ENCODE measurements around the gene WDR82. TPM values are rescaled to one million over a fixed set of nuclear protein-coding genes. Genes with fewer than 3 reads are reported as not detected.
A peak's percentile ranks its signal among the peaks of the same experiment; 100 is the strongest.
"Not testable (repeated sequence)": the region's sequence is repeated elsewhere in the genome, so short reads cannot be mapped to it uniquely, and the experiment has no call there.

Gene WDR82
- total RNA-seq, 1 donor from 2014 or later = 49.2 TPM

DNA sequence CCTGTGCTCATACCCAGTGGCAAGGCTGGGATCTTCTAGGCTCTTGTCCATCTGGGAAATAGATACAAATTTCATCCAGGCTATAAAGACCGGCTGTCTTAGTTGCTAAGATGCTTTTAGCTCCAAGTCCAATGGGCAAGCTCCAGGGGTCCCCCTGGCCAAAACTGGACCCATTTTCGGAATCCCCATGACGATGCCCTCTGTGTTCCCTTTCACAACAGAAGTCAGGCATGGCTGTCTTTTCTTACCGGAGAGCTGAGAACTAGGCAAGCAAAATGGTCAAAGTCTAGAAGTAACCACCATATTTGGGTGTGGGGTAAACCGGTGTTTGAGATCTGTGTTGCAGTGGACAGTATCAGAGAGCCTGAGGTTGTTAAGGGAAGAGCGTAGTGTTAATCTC is 10.2 kb upstream of the WDR82 start:
- H3K4me3 ChIP-seq = peak overlapping the region; percentile 67
- H3K4me3 Mint-ChIP-seq = peak overlapping the region; percentile 99
- no peak overlapping the region for H3K27ac ChIP-seq
- no peaks in the 10 kb centered on the region for H3K9me3 ChIP-seq (ENCODE audit: low read depth)
- H3K36me3 ChIP-seq = no peaks in the 10 kb centered on the region
- H3K27me3 ChIP-seq = no peaks in the 10 kb centered on the region
- no peaks in the 10 kb centered on the region for H4K20me1 ChIP-seq (ENCODE audit: low read depth)
- DNase-seq (ENCODE audit: low spot score) = no peak
- TF ChIP-seq, protein P1, sequence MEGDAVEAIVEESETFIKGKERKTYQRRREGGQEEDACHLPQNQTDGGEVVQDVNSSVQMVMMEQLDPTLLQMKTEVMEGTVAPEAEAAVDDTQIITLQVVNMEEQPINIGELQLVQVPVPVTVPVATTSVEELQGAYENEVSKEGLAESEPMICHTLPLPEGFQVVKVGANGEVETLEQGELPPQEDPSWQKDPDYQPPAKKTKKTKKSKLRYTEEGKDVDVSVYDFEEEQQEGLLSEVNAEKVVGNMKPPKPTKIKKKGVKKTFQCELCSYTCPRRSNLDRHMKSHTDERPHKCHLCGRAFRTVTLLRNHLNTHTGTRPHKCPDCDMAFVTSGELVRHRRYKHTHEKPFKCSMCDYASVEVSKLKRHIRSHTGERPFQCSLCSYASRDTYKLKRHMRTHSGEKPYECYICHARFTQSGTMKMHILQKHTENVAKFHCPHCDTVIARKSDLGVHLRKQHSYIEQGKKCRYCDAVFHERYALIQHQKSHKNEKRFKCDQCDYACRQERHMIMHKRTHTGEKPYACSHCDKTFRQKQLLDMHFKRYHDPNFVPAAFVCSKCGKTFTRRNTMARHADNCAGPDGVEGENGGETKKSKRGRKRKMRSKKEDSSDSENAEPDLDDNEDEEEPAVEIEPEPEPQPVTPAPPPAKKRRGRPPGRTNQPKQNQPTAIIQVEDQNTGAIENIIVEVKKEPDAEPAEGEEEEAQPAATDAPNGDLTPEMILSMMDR (IDR thresholded peaks at IDR 0.05) = no peak
- TF ChIP-seq EZH2 (IDR thresholded peaks at IDR 0.05) (no peak), EZH2phosphoT487 (IDR thresholded peaks at IDR 0.05) (no peak)
- H3K27ac Mint-ChIP-seq = no peak overlapping the region
- no peaks in the 10 kb centered on the region for H3K9me3 Mint-ChIP-seq
- H3K27me3 Mint-ChIP-seq (ENCODE audit: insufficient read depth, low read depth) = peaks cover 5% of the 10 kb centered on the region
- peaks cover 11% of the 10 kb centered on the region for H3K4me1 Mint-ChIP-seq
- H3K4me1 ChIP-seq = peaks cover 4% of the 10 kb centered on the region
- H3K9ac ChIP-seq = no peak overlapping the region
- H2AFZ ChIP-seq (replicated peaks) = no peak overlapping the region
- H3K79me2 ChIP-seq (ENCODE audit: low read depth) = peaks cover 12% of the 10 kb centered on the region
- H3K36me3 Mint-ChIP-seq = no peaks in the 10 kb centered on the region
- peaks cover 17% of the 10 kb centered on the region for H3F3A ChIP-seq (ENCODE audit: low read depth)
- H3K4me2 ChIP-seq = peak overlapping the region; percentile 89

DNA sequence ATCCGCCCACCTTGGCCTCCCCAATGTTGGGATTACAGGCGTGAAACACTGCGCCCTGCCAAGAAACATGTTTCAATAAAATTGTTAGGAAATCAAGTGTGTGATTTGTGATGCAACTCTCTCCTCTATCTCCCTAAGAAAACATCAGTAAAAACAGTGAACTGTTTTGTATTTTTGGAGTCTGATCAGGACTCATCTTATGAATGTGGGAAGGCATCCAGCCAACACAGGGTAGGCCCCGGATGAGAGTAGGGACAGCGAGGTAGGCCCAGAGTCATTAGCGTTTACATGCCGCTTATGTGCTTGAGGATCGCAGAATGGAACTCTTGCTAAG is 8.3 kb upstream of the WDR82 start:
- H3K27me3 Mint-ChIP-seq (ENCODE audit: insufficient read depth, low read depth) = peaks cover 3% of the 10 kb centered on the region
- Histone ChIP-seq H2AFZ (replicated peaks) (no peak overlapping the region), H3K4me2 (peak overlapping the region; percentile 89), H3K4me1 (peaks cover 4% of the 10 kb centered on the region), H3K4me3 (peak overlapping the region; percentile 67), H4K20me1 (ENCODE audit: low read depth) (no peaks in the 10 kb centered on the region), H3F3A (ENCODE audit: low read depth) (peaks cover 17% of the 10 kb centered on the region), H3K36me3 (no peaks in the 10 kb centered on the region), H3K9me3 (ENCODE audit: low read depth) (no peaks in the 10 kb centered on the region), H3K79me2 (ENCODE audit: low read depth) (peaks cover 12% of the 10 kb centered on the region), H3K9ac (peak overlapping the region; percentile 90), H3K27ac (peak overlapping the region; percentile 98), H3K27me3 (no peaks in the 10 kb centered on the region)
- H3K4me1 Mint-ChIP-seq = peaks cover 11% of the 10 kb centered on the region
- no peak for TF ChIP-seq EZH2phosphoT487 (IDR thresholded peaks at IDR 0.05)
- TF ChIP-seq, protein P1 (IDR thresholded peaks at IDR 0.05) = no peak
- TF ChIP-seq EZH2 (IDR thresholded peaks at IDR 0.05) = no peak
- peak overlapping the region; percentile 99 for H3K4me3 Mint-ChIP-seq
- no peaks in the 10 kb centered on the region for H3K9me3 Mint-ChIP-seq
- no peaks in the 10 kb centered on the region for H3K36me3 Mint-ChIP-seq
- DNase-seq (ENCODE audit: low spot score) = no peak
- peak overlapping the region; percentile 34 for H3K27ac Mint-ChIP-seq

DNA sequence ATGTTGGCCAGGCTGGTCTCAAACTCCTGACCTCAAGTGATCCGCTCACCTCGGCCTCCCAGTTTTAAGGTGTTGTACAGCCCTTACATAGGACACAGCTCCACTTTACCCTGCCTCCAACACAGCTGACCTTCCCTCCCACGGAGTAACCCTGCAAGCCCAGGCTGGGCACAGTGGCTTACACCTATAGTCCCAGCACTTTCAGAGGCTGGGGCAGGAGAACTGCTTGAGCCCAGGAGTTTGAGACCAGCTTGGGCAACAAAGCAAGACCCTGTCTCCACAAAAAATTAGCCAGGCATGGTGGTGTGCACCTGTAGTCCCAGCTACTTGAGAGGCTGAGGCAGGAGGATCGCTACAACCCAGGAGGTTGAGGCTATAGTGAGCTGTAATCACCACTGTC is 5.6 kb upstream of the WDR82 start:
- Histone ChIP-seq H3K79me2 (ENCODE audit: low read depth) (peaks cover 12% of the 10 kb centered on the region), H3K4me1 (peaks cover 19% of the 10 kb centered on the region), H3F3A (ENCODE audit: low read depth) (peaks cover 34% of the 10 kb centered on the region)
- not testable (repeated sequence) for H3K36me3 Mint-ChIP-seq; H3K4me2 ChIP-seq; H3K9me3 ChIP-seq (ENCODE audit: low read depth); H3K4me3 ChIP-seq; H3K9ac ChIP-seq; H3K4me3 Mint-ChIP-seq; H3K27me3 ChIP-seq; H3K27ac ChIP-seq; DNase-seq (ENCODE audit: low spot score); H3K27ac Mint-ChIP-seq; H4K20me1 ChIP-seq (ENCODE audit: low read depth); H3K9me3 Mint-ChIP-seq; H3K27me3 Mint-ChIP-seq (ENCODE audit: insufficient read depth, low read depth); H3K36me3 ChIP-seq; H2AFZ ChIP-seq (replicated peaks)
- H3K4me1 Mint-ChIP-seq = peaks cover 26% of the 10 kb centered on the region

DNA sequence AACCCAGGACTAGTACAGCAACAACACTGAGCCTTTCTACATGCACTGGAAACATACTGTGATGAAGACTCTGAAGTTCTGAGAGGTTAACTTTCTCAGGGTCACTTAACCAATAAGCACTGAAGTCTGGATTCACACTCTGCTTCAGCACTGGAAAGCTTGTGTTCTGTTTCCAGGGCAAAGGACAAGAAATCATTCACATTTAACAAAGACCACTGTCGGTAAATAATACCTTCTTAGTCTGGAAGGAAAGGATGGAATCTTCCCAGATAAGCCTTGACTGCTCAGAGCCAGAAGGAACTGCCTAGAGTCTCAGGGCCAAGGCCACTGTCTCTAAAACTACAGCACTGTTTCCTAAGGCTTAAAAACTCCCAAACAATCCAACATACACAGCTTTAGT is 4.9 kb upstream of the WDR82 start:
- no peaks in the 10 kb centered on the region for H3K9me3 ChIP-seq (ENCODE audit: low read depth)
- H3K4me1 ChIP-seq = peaks cover 20% of the 10 kb centered on the region
- H4K20me1 ChIP-seq (ENCODE audit: low read depth) = no peaks in the 10 kb centered on the region
- no peak overlapping the region for H3K27ac ChIP-seq
- Mint-ChIP-seq H3K36me3 (no peaks in the 10 kb centered on the region), H3K4me1 (peaks cover 21% of the 10 kb centered on the region), H3K9me3 (no peaks in the 10 kb centered on the region), H3K4me3 (no peak overlapping the region), H3K27ac (no peak overlapping the region), H3K27me3 (ENCODE audit: insufficient read depth, low read depth) (no peaks in the 10 kb centered on the region)
- H3K36me3 ChIP-seq = no peaks in the 10 kb centered on the region
- H2AFZ ChIP-seq (replicated peaks) = no peak overlapping the region
- H3K79me2 ChIP-seq (ENCODE audit: low read depth) = peaks cover 12% of the 10 kb centered on the region
- H3K9ac ChIP-seq = no peak overlapping the region
- no peak for DNase-seq (ENCODE audit: low spot score)
- H3K4me3 ChIP-seq = no peak overlapping the region
- H3F3A ChIP-seq (ENCODE audit: low read depth) = peaks cover 34% of the 10 kb centered on the region
- no peak overlapping the region for H3K4me2 ChIP-seq
- no peaks in the 10 kb centered on the region for H3K27me3 ChIP-seq
- TF ChIP-seq EZH2phosphoT487 (IDR thresholded peaks at IDR 0.05) (no peak), EZH2 (IDR thresholded peaks at IDR 0.05) (no peak)
- TF ChIP-seq, protein P1 (IDR thresholded peaks at IDR 0.05) = no peak

Data from neural progenitor cell (in vitro differentiated cells).